A549 (cell line): ENCODE measurements around the gene FMNL2. TPM values are rescaled to one million over a fixed set of nuclear protein-coding genes. Genes with fewer than 3 reads are reported as not detected.
A peak's percentile ranks its signal among the peaks of the same experiment; 100 is the strongest.

Source experiments
- ATAC-seq, 2 experiments: fragments of 200-7000 bp in 1 of 2; fragments of >200 bp in 1 of 2; cut with Nextera tagmentation in 1 of 2; cut with Tn5 transposase in 1 of 2; 3 replicates each; pipeline versions ENCODE4 v1.8.0 to v1.9.1; 2018 to 2020; ENCODE audit warnings: mild to moderate bottlenecking in 1 of 2, moderate library complexity in 1 of 2
- CTCF ChIA-PET: fragments of 300-600 bp; sonication (Branson Sonifier 250); formaldehyde crosslinking; extraction: SDS; loops from one replicate; lab custom pipeline; 2021; ENCODE audit warnings: antibody characterized with exemption, inconsistent platforms; lab: Yijun Ruan, JAX
- POLR2A ChIA-PET: fragments of 350-600 bp; formaldehyde crosslinking; extraction: SDS; loops from one replicate; lab custom pipeline; 2021; ENCODE audit warnings: antibody characterized with exemption, inconsistent platforms; lab: Yijun Ruan, JAX
- DNase-seq, 2 experiments: peaks; one replicate each; pipeline versions ENCODE4 v3.0.0 to v3.0.0-alpha.2; 2011 to 2016; ENCODE audit warnings: low read depth in 1 of 2, low spot score in 1 of 2
- FAIRE-seq: peaks from 2 replicates; lab custom pipeline; 2011; peaks lifted over from hg19 to GRCh38; lab: Jason Lieb, UNC
- H3K27ac ChIP-seq, 2 experiments: fragments of >200 bp; sonication (Bioruptor Twin); formaldehyde crosslinking; 3 replicates each; pipeline ENCODE4 v1.5.1; 2016 to 2017
- H3K4me1 ChIP-seq: fragments of >200 bp; sonication (Bioruptor Twin); formaldehyde crosslinking; 3 replicates; pipeline ENCODE4 v1.6.1; 2016
- H3K4me2 ChIP-seq: fragments of >200 bp; sonication (Bioruptor Twin); formaldehyde crosslinking; 3 replicates; pipeline ENCODE4 v1.6.1; 2016
- H3K4me3 ChIP-seq: fragments of >200 bp; sonication (Bioruptor Twin); formaldehyde crosslinking; 3 replicates; pipeline ENCODE4 v1.5.1; 2016
- H3K9me3 ChIP-seq: fragments of >200 bp; sonication (Bioruptor Twin); formaldehyde crosslinking; 3 replicates; pipeline ENCODE4 v1.6.1; 2016
- BHLHE40 ChIP-seq: IDR thresholded peaks from 2 replicates; pipeline ENCODE4 v1.6.1; 2012; ENCODE audit warnings: low read depth, low read length, inconsistent platforms
- CHD2 ChIP-seq: fragments of 150-350 bp; IDR thresholded peaks from 2 replicates; pipeline ENCODE4 v1.6.1; 2014; ENCODE audit warnings: low read length; ENCODE audit not compliant: partially characterized antibody
- EHMT2 ChIP-seq: fragments of 200-600 bp; sonication (generic); IDR thresholded peaks from 2 replicates; pipeline ENCODE4 v1.6.1; 2016; ENCODE audit warnings: antibody characterized with exemption, low read depth, mild to moderate bottlenecking, moderate library complexity
- FOSB ChIP-seq: fragments of 250-450 bp; sonication (Bioruptor Pico); IDR thresholded peaks from 2 replicates; pipeline ENCODE4 v1.5.0; 2020; ENCODE audit warnings: mild to moderate bottlenecking, moderate library complexity
- GATA3 ChIP-seq: IDR thresholded peaks from 2 replicates; pipeline ENCODE4 v1.6.1; 2012; ENCODE audit warnings: borderline replicate concordance
- HOXA7 ChIP-seq: fragments of 250-450 bp; sonication (Bioruptor Pico); IDR thresholded peaks from 2 replicates; pipeline ENCODE4 v1.5.0; 2020; ENCODE audit warnings: mild to moderate bottlenecking, moderate library complexity
- HOXB5 ChIP-seq: fragments of 250-450 bp; sonication (Bioruptor Pico); IDR thresholded peaks from 2 replicates; pipeline ENCODE4 v1.5.0; 2020; ENCODE audit warnings: mild to moderate bottlenecking, moderate library complexity
- KDM5A ChIP-seq: fragments of 200-600 bp; sonication (generic); IDR thresholded peaks from 2 replicates; pipeline ENCODE4 v1.6.1; 2016; ENCODE audit warnings: antibody characterized with exemption, mild to moderate bottlenecking
- MAFK ChIP-seq: fragments of 450-650 bp; IDR thresholded peaks from 2 replicates; pipeline ENCODE4 v1.6.1; 2014; ENCODE audit not compliant: partially characterized antibody
- NPAS2 ChIP-seq: fragments of 250-450 bp; sonication (Bioruptor Pico); IDR thresholded peaks from 2 replicates; pipeline ENCODE4 v1.8.0; 2022; ENCODE audit warnings: mild to moderate bottlenecking, moderate library complexity, borderline replicate concordance
- POLR2AphosphoS2 ChIP-seq: conservative IDR thresholded peaks from 2 replicates; pipeline ENCODE4 v1.6.1; 2012; ENCODE audit warnings: low read length, improper control_type of control experiment, inconsistent platforms
- RAD21 ChIP-seq, 2 experiments: fragments of >200 bp in 1 of 2; sonication (Bioruptor Twin) in 1 of 2; formaldehyde crosslinking in 1 of 2; IDR thresholded peaks in 1 of 2; conservative IDR thresholded peaks in 1 of 2; 2 replicates in 1 of 2; 3 replicates in 1 of 2; pipeline ENCODE4 v1.6.1; 2012 to 2018; ENCODE audit warnings: inconsistent platforms in 1 of 2
- RARB ChIP-seq: fragments of 250-450 bp; sonication (Bioruptor Pico); IDR thresholded peaks from 2 replicates; pipeline ENCODE4 v1.8.0; 2021; ENCODE audit warnings: mild to moderate bottlenecking, moderate library complexity
- RCOR1 ChIP-seq: fragments of 150-350 bp; IDR thresholded peaks from 2 replicates; pipeline ENCODE4 v1.6.1; 2014; ENCODE audit warnings: antibody characterized with exemption, low read length, low read depth
- RNF2 ChIP-seq: fragments of 200-600 bp; sonication (generic); IDR thresholded peaks from 2 replicates; pipeline ENCODE4 v1.6.1; 2016; ENCODE audit warnings: low read depth, mild to moderate bottlenecking, antibody characterized with exemption, moderate library complexity, borderline replicate concordance
- SMC3 ChIP-seq: fragments of >200 bp; sonication (Bioruptor Twin); formaldehyde crosslinking; IDR thresholded peaks from 3 replicates; pipeline ENCODE4 v1.6.1; 2018; ENCODE audit warnings: inconsistent platforms
- ZFP36 ChIP-seq: fragments of 450-650 bp; IDR thresholded peaks from 2 replicates; pipeline ENCODE4 v1.6.1; 2014; ENCODE audit warnings: borderline replicate concordance; ENCODE audit not compliant: partially characterized antibody
- ZSCAN20 ChIP-seq: fragments of 250-450 bp; sonication (Bioruptor Pico); IDR thresholded peaks from 2 replicates; pipeline ENCODE4 v1.8.0; 2022; ENCODE audit warnings: mild to moderate bottlenecking, moderate library complexity
- WGBS: methylation state at CpG from one replicate; pipeline ENCODE4 v1.1.6; 2017; ENCODE audit errors: missing lambda C conversion rate; 5-methylcytosine and 5-hydroxymethylcytosine counted together
- polyA plus RNA-seq, 4 experiments: library from polyadenylated mRNA; depleted of rRNA in 3 of 4; stranded (reverse); fragments of >200 nt; fragmentation: RNase III in 1 of 4; extraction: RNeasy Plus Mini Kit Qiagen cat#74134 plus additional on column Dnase treatment in 1 of 4; gene quantifications; 2 replicates in 3 of 4; 3 replicates in 1 of 4; pipeline ENCODE4 v1.2.3, GENCODE V29; 2011 to 2017
- TF ChIP-seq, protein P1 (sequence below): fragments of 450-650 bp; IDR thresholded peaks from 2 replicates; pipeline ENCODE4 v1.6.1; 2014; ENCODE audit warnings: antibody characterized with exemption
- TF ChIP-seq, protein P2 (sequence below): IDR thresholded peaks from 2 replicates; pipeline ENCODE4 v1.6.1; 2012
- TF ChIP-seq, protein P3 (sequence below): IDR thresholded peaks from 2 replicates; pipeline ENCODE4 v1.6.1; 2012; ENCODE audit warnings: low read depth, borderline replicate concordance
- TF ChIP-seq, protein P4 (sequence below): fragments of >200 bp; sonication (Bioruptor Twin); formaldehyde crosslinking; IDR thresholded peaks from 2 replicates; pipeline ENCODE4 v1.6.1; 2016

The FMNL2 gene
- polyA plus RNA-seq, 2 of the 4 experiments (the other 2 are of a cell fraction) = 27.9 to 36.5 TPM

DNA sequence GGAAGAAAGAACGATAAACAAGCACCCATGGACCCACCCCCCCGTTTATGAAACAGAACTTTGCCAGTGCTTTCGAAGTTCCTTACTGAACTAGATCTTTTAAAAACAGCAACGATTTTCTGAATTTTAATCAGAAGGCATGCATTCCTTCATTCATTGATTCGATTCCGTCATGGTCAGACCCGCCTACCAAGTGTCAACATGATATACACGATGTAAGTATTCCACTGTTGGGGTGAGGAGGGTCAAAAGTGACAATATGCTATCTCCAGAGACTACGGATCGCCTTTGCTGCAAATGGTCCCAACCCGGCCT, 316 bp upstream of the FMNL2 start:
- POLR2A ChIA-PET = interaction anchor here (1.4 to 2.4 kb wide), 4 partner anchors 71 to 152 kb away, joined by 3 to 10 read pairs (median 5); no protein-coding TSS in a partner anchor
- FAIRE-seq (no peak), DNase-seq (no peak)
- H3K9me3 ChIP-seq = no peaks in the 10 kb centered on the region
- TF ChIP-seq HOXA7 (CRISPR knock-in tag) = no peak
- no peak for TF ChIP-seq EHMT2
- TF ChIP-seq, protein P1, sequence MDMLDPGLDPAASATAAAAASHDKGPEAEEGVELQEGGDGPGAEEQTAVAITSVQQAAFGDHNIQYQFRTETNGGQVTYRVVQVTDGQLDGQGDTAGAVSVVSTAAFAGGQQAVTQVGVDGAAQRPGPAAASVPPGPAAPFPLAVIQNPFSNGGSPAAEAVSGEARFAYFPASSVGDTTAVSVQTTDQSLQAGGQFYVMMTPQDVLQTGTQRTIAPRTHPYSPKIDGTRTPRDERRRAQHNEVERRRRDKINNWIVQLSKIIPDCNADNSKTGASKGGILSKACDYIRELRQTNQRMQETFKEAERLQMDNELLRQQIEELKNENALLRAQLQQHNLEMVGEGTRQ = no peak
- TF ChIP-seq, protein P2, sequence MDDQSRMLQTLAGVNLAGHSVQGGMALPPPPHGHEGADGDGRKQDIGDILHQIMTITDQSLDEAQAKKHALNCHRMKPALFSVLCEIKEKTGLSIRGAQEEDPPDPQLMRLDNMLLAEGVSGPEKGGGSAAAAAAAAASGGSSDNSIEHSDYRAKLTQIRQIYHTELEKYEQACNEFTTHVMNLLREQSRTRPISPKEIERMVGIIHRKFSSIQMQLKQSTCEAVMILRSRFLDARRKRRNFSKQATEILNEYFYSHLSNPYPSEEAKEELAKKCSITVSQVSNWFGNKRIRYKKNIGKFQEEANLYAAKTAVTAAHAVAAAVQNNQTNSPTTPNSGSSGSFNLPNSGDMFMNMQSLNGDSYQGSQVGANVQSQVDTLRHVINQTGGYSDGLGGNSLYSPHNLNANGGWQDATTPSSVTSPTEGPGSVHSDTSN = no peak
- TF ChIP-seq, protein P3, sequence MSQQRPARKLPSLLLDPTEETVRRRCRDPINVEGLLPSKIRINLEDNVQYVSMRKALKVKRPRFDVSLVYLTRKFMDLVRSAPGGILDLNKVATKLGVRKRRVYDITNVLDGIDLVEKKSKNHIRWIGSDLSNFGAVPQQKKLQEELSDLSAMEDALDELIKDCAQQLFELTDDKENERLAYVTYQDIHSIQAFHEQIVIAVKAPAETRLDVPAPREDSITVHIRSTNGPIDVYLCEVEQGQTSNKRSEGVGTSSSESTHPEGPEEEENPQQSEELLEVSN = no peak
- no peak for TF ChIP-seq BHLHE40
- no peak for TF ChIP-seq RCOR1
- no peak for TF ChIP-seq KDM5A
- TF ChIP-seq FOSB (CRISPR knock-in tag) = no peak
- TF ChIP-seq, protein P4, sequence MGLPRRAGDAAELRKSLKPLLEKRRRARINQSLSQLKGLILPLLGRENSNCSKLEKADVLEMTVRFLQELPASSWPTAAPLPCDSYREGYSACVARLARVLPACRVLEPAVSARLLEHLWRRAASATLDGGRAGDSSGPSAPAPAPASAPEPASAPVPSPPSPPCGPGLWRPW = no peak
- TF ChIP-seq MAFK = no peak
- TF ChIP-seq CHD2 = no peak
- TF ChIP-seq, all 56 proteins: peak for 0
- Histone ChIP-seq H3K4me3 (peak overlapping the region; percentile 98), H3K4me2 (peak overlapping the region; percentile 80), H3K4me1 (peaks cover 33% of the 10 kb centered on the region), H3K27ac (peak overlapping the region; percentile 91 to 94)
- WGBS = 2% methylated on average over 11 of the region's 11 CpGs
- ATAC-seq = no peak
- CTCF ChIA-PET = interaction anchor here (0.9 to 1.8 kb wide), 2 partner anchors 12 to 15 kb away, joined by 3 to 5 read pairs; no protein-coding TSS in a partner anchor

DNA sequence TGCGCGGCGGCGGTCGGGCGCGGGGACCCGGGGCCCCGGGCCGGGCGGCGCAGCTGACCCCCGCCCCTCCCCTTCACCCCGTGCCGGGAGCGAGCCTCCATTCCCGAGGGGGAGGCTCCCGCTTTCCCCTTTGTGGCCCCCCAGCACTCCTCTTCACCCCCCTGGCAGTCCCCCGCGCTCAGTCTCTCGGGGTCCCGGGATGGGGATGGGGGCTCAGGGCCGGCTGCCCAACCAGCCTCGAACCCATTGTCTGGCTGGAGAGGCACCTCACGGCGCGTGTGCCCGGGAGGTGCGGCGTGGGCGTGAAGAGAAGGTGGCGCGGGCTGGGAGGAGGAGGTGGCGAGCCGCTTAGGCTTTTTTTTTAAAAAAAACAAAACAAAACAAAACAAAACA, 748 bp downstream of the FMNL2 start:
- H3K4me3 ChIP-seq = peak overlapping the region; percentile 98
- WGBS = 2% methylated on average over 23 of the region's 35 CpGs
- DNase-seq (peak in 1 of 2 experiments; percentile 24), FAIRE-seq (no peak), ATAC-seq (peak; percentile 39 to 46)
- no peaks in the 10 kb centered on the region for H3K9me3 ChIP-seq
- POLR2A ChIA-PET = interaction anchor here (0.7 to 2.4 kb wide), 6 partner anchors 28 to 150 kb away, joined by 3 to 10 read pairs (median 4); no protein-coding TSS in a partner anchor
- TF ChIP-seq POLR2AphosphoS2 (no peak), FOSB (CRISPR knock-in tag) (no peak), RNF2 (no peak), SMC3 (no peak), RARB (no peak), ZSCAN20 (no peak), ZFP36 (no peak), NPAS2 (CRISPR knock-in tag) (no peak), HOXB5 (no peak), HOXA7 (CRISPR knock-in tag) (no peak), GATA3 (no peak), RAD21 (conservative IDR thresholded peaks at IDR 0.05 in 1 of 2, IDR thresholded peaks at IDR 0.05 in 1 of 2) (no peak)
- H3K4me1 ChIP-seq = peaks cover 39% of the 10 kb centered on the region
- CTCF ChIA-PET = interaction anchor here (0.6 to 2.9 kb wide), 7 partner anchors 8 to 300 kb away, joined by 3 to 13 read pairs (median 3); no protein-coding TSS in a partner anchor
- H3K27ac ChIP-seq = peak overlapping the region; percentile 91 to 94
- peak overlapping the region; percentile 80 for H3K4me2 ChIP-seq
